NK-92 (cell line): ENCODE measurements around the gene FZD4.
"Not testable (repeated sequence)": the region's sequence is repeated elsewhere in the genome, so short reads cannot be mapped to it uniquely, and the experiment has no call there.

Experiments
- DNase-seq: peaks from one replicate; lab custom pipeline; 2025; ENCODE audit not compliant: unreplicated experiment; lab: John Stamatoyannopoulos, UW

Gene FZD4

GRCh38 chr11:86977441-86978050 lies 22.4 kb upstream of the FZD4 start:
- DNase-seq, result no peak

GRCh38 chr11:86972734-86973133 lies 17.5 kb upstream of the FZD4 start:
- DNase-seq, result no peak

GRCh38 chr11:86969258-86969657 lies 14.1 kb upstream of the FZD4 start:
- DNase-seq, result no peak

- DNase-seq, result not testable (repeated sequence)
Measured at GRCh38 chr11:86967601-86968000, 12.4 kb upstream of the FZD4 start.

GRCh38 chr11:86957976-86958646 lies 2.9 kb upstream of the FZD4 start:
- DNase-seq, result no peak

GRCh38 chr11:86956905-86957195 lies 1.7 kb upstream of the FZD4 start:
- no peak for DNase-seq

- DNase-seq, result no peak
Measured at GRCh38 chr11:86955111-86955360, 159 bp downstream of the FZD4 start.

GRCh38 chr11:86954269-86955110 lies 705 bp downstream of the FZD4 start:
- DNase-seq, result no peak

- no peak for DNase-seq
Measured at GRCh38 chr11:86952221-86952875, 2.8 kb downstream of the FZD4 start.

GRCh38 chr11:86951706-86952105 lies 3.5 kb downstream of the FZD4 start:
- no peak for DNase-seq

- DNase-seq, result no peak
Measured at GRCh38 chr11:86950661-86950995, 4.6 kb downstream of the FZD4 start.

GRCh38 chr11:86949995-86950660 lies 5.1 kb downstream of the FZD4 start:
- no peak for DNase-seq

- DNase-seq, result no peak
Measured at GRCh38 chr11:86948733-86949132, 6.5 kb downstream of the FZD4 start.

GRCh38 chr11:86947541-86947940 lies 7.7 kb downstream of the FZD4 start:
- no peak for DNase-seq

- not testable (repeated sequence) for DNase-seq
Measured at GRCh38 chr11:86943505-86943904, 11.7 kb downstream of the FZD4 start.

GRCh38 chr11:86941871-86942599 lies 13.2 kb downstream of the FZD4 start:
- no peak for DNase-seq

GRCh38 chr11:86941077-86941870 lies 13.9 kb downstream of the FZD4 start:
- no peak for DNase-seq

- DNase-seq, result no peak
Measured at GRCh38 chr11:86940122-86940777, 14.9 kb downstream of the FZD4 start.
